Epithelial cell of prostate (primary cell): Measurements from ENCODE around the gene KRT6A.
A peak's percentile ranks its signal among the peaks of the same experiment; 100 is the strongest.

ENCODE experiments used
- DNase-seq: peaks from one replicate; pipeline ENCODE4 v3.0.0-alpha.2; 2011; ENCODE audit warnings: low read depth, low spot score
- H3K27ac ChIP-seq: fragments of 450-650 bp; 2 replicates; pipeline ENCODE4 v1.5.1; 2017; ENCODE audit warnings: mild to moderate bottlenecking

The KRT6A gene

GRCh38 chr12:52525661-52526499 lies 32.8 kb upstream of the KRT6A start:
- H3K27ac ChIP-seq, result peak overlapping the region; percentile 97
- no peak for DNase-seq

GRCh38 chr12:52524898-52525591 lies 32.0 kb upstream of the KRT6A start:
- H3K27ac ChIP-seq, result peak overlapping the region; percentile 97
- DNase-seq, result no peak

GRCh38 chr12:52524241-52524897 lies 31.3 kb upstream of the KRT6A start:
- peak overlapping the region; percentile 97 for H3K27ac ChIP-seq

GRCh38 chr12:52523824-52524223 lies 30.8 kb upstream of the KRT6A start:
- H3K27ac ChIP-seq, result peak overlapping the region; percentile 97
- no peak for DNase-seq

More at GRCh38 chr12:52524241-52524897, 31.3 kb upstream of the KRT6A start:
- DNase-seq, result no peak

GRCh38 chr12:52522346-52523011 lies 29.4 kb upstream of the KRT6A start:
- peak overlapping the region; percentile 97 for H3K27ac ChIP-seq
- DNase-seq, result no peak

- H3K27ac ChIP-seq, result peak overlapping the region; percentile 97
- peak; percentile 92 for DNase-seq
Observed at GRCh38 chr12:52521568-52522266, 28.7 kb upstream of the KRT6A start.

- peak overlapping the region; percentile 97 for H3K27ac ChIP-seq
- peak; percentile 95 for DNase-seq
Observed at GRCh38 chr12:52521175-52521567, 28.1 kb upstream of the KRT6A start.

- DNase-seq, result peak; percentile 97
- peak within 1 kb of the TSS; percentile 97 for H3K27ac ChIP-seq
Observed at GRCh38 chr12:52519826-52520662, 27.0 kb upstream of the KRT6A start, which contains the start of gene KRT5. Gene KRT5, minus strand, starts transcription at chr12:52520394. Its CDS starts 98 bp downstream, at chr12:52520296.

GRCh38 chr12:52519387-52519703 lies 26.3 kb upstream of the KRT6A start:
- peak overlapping the region; percentile 97 for H3K27ac ChIP-seq
- no peak for DNase-seq

GRCh38 chr12:52518574-52519386 lies 25.7 kb upstream of the KRT6A start:
- peak overlapping the region; percentile 97 for H3K27ac ChIP-seq
- no peak for DNase-seq

- H3K27ac ChIP-seq, result peak overlapping the region; percentile 97
- DNase-seq, result no peak
Observed at GRCh38 chr12:52517888-52518287, 24.8 kb upstream of the KRT6A start.

GRCh38 chr12:52517005-52517835 lies 24.2 kb upstream of the KRT6A start:
- DNase-seq, result no peak

GRCh38 chr12:52515927-52516831 lies 23.1 kb upstream of the KRT6A start:
- peak overlapping the region; percentile 97 for H3K27ac ChIP-seq
- no peak for DNase-seq

More at GRCh38 chr12:52517005-52517835, 24.2 kb upstream of the KRT6A start:
- H3K27ac ChIP-seq, result peak overlapping the region; percentile 97

GRCh38 chr12:52515319-52515646 lies 22.2 kb upstream of the KRT6A start:
- H3K27ac ChIP-seq, result peak overlapping the region; percentile 97
- no peak for DNase-seq

- DNase-seq, result no peak
- H3K27ac ChIP-seq, result peak overlapping the region; percentile 97
Observed at GRCh38 chr12:52514471-52515318, 21.6 kb upstream of the KRT6A start.
